ENCODE results near the gene IFITM5.
"Not testable (repeated sequence)": the region's sequence is repeated elsewhere in the genome, so short reads cannot be mapped to it uniquely, and the experiment has no call there.

DNA sequence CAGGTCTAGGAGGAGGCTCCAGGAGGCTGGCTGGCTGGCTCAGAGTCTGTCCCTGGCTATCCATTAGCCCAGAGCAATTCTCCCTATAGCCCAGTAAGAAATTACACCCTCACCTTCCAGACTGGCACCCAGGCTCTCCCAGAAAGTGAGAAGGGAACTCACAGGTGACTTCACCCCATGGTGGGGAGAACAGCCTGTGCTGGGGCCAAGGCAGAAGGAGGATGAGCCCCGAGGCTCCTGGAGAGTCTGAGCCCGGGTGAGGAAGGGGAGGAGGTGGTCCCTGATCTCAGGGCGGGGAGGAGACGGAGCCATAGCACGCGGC lies 15.2 kb upstream of the IFITM5 start:
- not testable (repeated sequence) for TF ChIP-seq CTCF (IDR thresholded peaks at IDR 0.05 in 8 of 11, conservative IDR thresholded peaks at IDR 0.05 in 3 of 11); POLR2A (IDR thresholded peaks at IDR 0.05); POLR2AphosphoS5 (IDR thresholded peaks at IDR 0.05)

All from spleen (tissue), 7 donors.